Large intestine (tissue), 3 donors: ENCODE data around the gene CIB4. TPM values are rescaled to one million over a fixed set of nuclear protein-coding genes. Genes with fewer than 3 reads are reported as not detected.
A peak's percentile ranks its signal among the peaks of the same experiment; 100 is the strongest.

Experiments used
- DNase-seq, 2 donors: peaks; one replicate each; pipeline versions ENCODE4 v3.0.0 to v3.0.0-alpha.2; 2013
- H3K27ac ChIP-seq: one replicate; pipeline ENCODE4 v1.5.1; 2013; ENCODE audit warnings: low read length
- H3K27me3 ChIP-seq: 2 replicates; pipeline ENCODE4 v1.6.1; 2013; ENCODE audit warnings: low read length; ENCODE audit not compliant: control insufficient read depth, insufficient read depth
- H3K36me3 ChIP-seq: 2 replicates; pipeline ENCODE4 v1.6.1; 2013; ENCODE audit warnings: low read length; ENCODE audit not compliant: control insufficient read depth, insufficient read depth
- H3K4me1 ChIP-seq: one replicate; pipeline ENCODE4 v1.6.1; 2013; ENCODE audit warnings: low read length; ENCODE audit not compliant: control insufficient read depth, insufficient read depth
- H3K4me3 ChIP-seq: one replicate; pipeline ENCODE4 v1.5.1; 2013; ENCODE audit warnings: low read length
- H3K9me3 ChIP-seq: one replicate; pipeline ENCODE4 v1.6.1; 2013; ENCODE audit warnings: mild to moderate bottlenecking, low read depth, low read length, moderate library complexity; ENCODE audit not compliant: control insufficient read depth
- WGBS: methylation state at CpG from one replicate; pipeline ENCODE4 v1.1.5; 2013; ENCODE audit warnings: low lambda C conversion rate; ENCODE audit not compliant: insufficient coverage; 5-methylcytosine and 5-hydroxymethylcytosine counted together
- polyA plus RNA-seq: library from polyadenylated mRNA; unstranded; fragments of 120-200 nt; gene quantifications from one replicate; pipeline ENCODE4 v1.2.1, GENCODE V29; 2013

Gene CIB4
- polyA plus RNA-seq, 1 donor = 0.21 TPM

- H3K4me1 ChIP-seq = no peaks in the 10 kb centered on the region
- no peak overlapping the region for H3K4me3 ChIP-seq
- H3K27me3 ChIP-seq = peaks cover 24% of the 10 kb centered on the region
- WGBS = no CpG with 5 or more reads among the region's 15 CpGs
- no peak for DNase-seq
- no peaks in the 10 kb centered on the region for H3K9me3 ChIP-seq
- H3K36me3 ChIP-seq = no peaks in the 10 kb centered on the region
- no peak overlapping the region for H3K27ac ChIP-seq
Observed at GRCh38 chr2:26542676-26543505, 98.3 kb downstream of the CIB4 start.

- Histone ChIP-seq H3K27ac (no peak overlapping the region), H3K9me3 (no peaks in the 10 kb centered on the region), H3K36me3 (no peaks in the 10 kb centered on the region), H3K4me3 (no peak overlapping the region), H3K4me1 (no peaks in the 10 kb centered on the region), H3K27me3 (peaks cover 24% of the 10 kb centered on the region)
- no peak for DNase-seq
- 76% methylated on average over 2 of the region's 5 CpGs for WGBS
Observed at GRCh38 chr2:26542194-26542455, 99.0 kb downstream of the CIB4 start.

- Histone ChIP-seq H3K4me3 (no peak overlapping the region), H3K9me3 (no peaks in the 10 kb centered on the region), H3K27ac (no peak overlapping the region), H3K4me1 (no peaks in the 10 kb centered on the region), H3K27me3 (peaks cover 24% of the 10 kb centered on the region), H3K36me3 (no peaks in the 10 kb centered on the region)
- 62% methylated on average over 2 of the region's 6 CpGs for WGBS
- peak in 1 of 2 donors; percentile 7 for DNase-seq
Observed at GRCh38 chr2:26541401-26542193, 99.6 kb downstream of the CIB4 start.

DNA sequence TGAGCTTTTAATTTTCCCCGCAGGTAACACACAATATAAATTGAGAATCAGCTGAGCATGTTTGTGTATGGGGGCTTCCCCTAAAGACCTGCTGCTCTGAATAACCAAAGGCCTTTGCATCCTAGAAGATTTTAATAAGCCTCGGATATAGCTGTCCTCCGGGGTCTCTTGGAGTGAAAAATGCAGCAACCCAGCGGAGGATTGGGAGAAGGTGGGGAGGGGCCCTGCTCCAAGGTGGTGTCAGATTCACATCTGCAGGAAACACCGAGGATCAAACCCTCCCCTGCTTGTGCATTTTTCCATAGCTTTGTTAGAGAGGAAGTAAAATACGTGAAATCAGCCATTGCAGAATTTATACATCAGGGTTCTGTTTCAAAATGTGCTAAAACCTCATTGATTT is 100.2 kb downstream of the CIB4 start:
- WGBS = 31% methylated on average over 2 of the region's 6 CpGs
- no peak overlapping the region for H3K4me3 ChIP-seq
- no peaks in the 10 kb centered on the region for H3K36me3 ChIP-seq
- no peak overlapping the region for H3K27ac ChIP-seq
- peaks cover 24% of the 10 kb centered on the region for H3K27me3 ChIP-seq
- DNase-seq = no peak
- H3K9me3 ChIP-seq = no peaks in the 10 kb centered on the region
- H3K4me1 ChIP-seq = no peaks in the 10 kb centered on the region

- no peaks in the 10 kb centered on the region for H3K36me3 ChIP-seq
- H3K4me3 ChIP-seq = no peak overlapping the region
- H3K4me1 ChIP-seq = no peaks in the 10 kb centered on the region
- WGBS = no CpG with 5 or more reads among the region's 10 CpGs
- no peak overlapping the region for H3K27ac ChIP-seq
- H3K9me3 ChIP-seq = no peaks in the 10 kb centered on the region
- peaks cover 24% of the 10 kb centered on the region for H3K27me3 ChIP-seq
- DNase-seq = no peak
Observed at GRCh38 chr2:26540306-26540705, 100.9 kb downstream of the CIB4 start.

DNA sequence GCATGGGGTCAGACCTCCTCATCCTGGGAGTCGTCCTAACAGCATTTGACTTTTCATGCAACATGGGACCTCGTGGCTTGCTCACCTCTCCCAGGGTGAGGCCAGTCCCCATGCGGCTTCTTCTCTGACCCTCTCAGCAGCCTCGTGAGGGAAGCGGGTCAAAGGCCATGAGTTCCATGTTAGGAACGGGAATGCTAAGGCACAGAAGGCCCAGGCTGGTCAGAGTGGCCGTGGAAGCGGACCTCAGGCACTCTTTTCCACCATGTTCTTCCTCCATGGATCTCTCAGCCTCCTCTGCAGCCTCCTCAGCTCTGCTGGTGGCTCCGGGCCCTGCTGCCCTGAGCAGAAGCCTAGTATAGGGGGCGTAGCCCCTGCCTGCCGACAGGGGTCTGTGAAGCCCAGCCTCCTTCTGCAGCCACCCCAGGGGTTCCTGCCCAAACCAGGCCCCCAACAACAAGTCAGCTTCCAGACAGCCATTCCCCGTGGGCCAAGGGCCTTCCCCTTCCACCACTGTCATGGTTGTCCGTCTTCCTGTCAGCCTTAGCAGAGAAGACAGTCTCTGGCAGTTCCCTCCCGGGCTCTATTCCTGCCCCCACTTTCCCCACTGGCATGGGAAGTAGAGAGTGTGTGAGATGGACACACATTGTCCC is 103.2 kb downstream of the CIB4 start:
- Histone ChIP-seq H3K27me3 (peaks cover 22% of the 10 kb centered on the region), H3K36me3 (no peaks in the 10 kb centered on the region), H3K4me3 (no peak overlapping the region), H3K27ac (no peak overlapping the region), H3K4me1 (no peaks in the 10 kb centered on the region), H3K9me3 (no peaks in the 10 kb centered on the region)
- DNase-seq = no peak
- WGBS = no CpG with 5 or more reads among the region's 14 CpGs

- Histone ChIP-seq H3K36me3 (no peaks in the 10 kb centered on the region), H3K27me3 (peaks cover 18% of the 10 kb centered on the region), H3K4me1 (no peaks in the 10 kb centered on the region), H3K9me3 (no peaks in the 10 kb centered on the region), H3K27ac (no peak overlapping the region), H3K4me3 (no peak overlapping the region)
- WGBS = 58% methylated on average over 2 of the region's 17 CpGs
- DNase-seq = no peak
Observed at GRCh38 chr2:26537069-26537825, 103.9 kb downstream of the CIB4 start.

- no peaks in the 10 kb centered on the region for H3K9me3 ChIP-seq
- no peak overlapping the region for H3K4me3 ChIP-seq
- no peaks in the 10 kb centered on the region for H3K36me3 ChIP-seq
- DNase-seq = no peak
- H3K4me1 ChIP-seq = no peaks in the 10 kb centered on the region
- H3K27ac ChIP-seq = no peak overlapping the region
- H3K27me3 ChIP-seq = peaks cover 12% of the 10 kb centered on the region
- WGBS = no CpG with 5 or more reads among the region's 20 CpGs
Observed at GRCh38 chr2:26536371-26537068, 104.6 kb downstream of the CIB4 start.

DNA sequence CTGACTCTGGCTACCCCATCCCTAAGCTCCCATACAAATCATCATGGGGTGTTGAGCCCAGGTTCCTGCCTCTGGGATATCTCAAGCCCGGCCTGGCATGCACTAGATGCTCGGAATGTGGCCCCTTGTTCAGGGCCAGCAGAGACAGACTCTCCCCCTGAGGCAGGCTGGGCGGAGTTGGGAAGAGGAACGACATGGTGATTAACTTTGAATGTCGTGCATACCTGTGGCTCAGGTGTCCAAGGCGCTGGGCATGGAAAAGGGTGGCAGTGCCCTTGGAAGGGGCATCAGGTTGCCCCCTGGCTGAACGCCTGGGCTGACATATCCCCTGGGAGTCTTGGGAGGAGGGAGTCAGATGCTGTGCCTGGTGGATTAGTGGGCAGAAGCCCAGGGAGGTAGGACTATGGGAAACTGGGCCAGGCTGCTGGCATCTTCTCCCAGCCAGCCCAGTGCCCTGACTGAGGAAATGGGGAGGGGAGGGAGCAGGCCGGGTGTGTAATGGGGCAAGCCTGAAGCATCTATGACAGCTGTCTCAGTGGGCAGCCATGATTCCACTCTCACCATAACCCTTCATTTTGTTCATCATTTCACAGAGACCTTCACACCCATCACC is 105.4 kb downstream of the CIB4 start:
- Histone ChIP-seq H3K27ac (no peak overlapping the region), H3K9me3 (no peaks in the 10 kb centered on the region), H3K27me3 (peaks cover 7% of the 10 kb centered on the region), H3K4me3 (no peak overlapping the region), H3K36me3 (no peaks in the 10 kb centered on the region), H3K4me1 (no peaks in the 10 kb centered on the region)
- no CpG with 5 or more reads among the region's 8 CpGs for WGBS
- no peak for DNase-seq
